ENCODE measurements around the gene CNIH4.

CNIH4 gene

DNA sequence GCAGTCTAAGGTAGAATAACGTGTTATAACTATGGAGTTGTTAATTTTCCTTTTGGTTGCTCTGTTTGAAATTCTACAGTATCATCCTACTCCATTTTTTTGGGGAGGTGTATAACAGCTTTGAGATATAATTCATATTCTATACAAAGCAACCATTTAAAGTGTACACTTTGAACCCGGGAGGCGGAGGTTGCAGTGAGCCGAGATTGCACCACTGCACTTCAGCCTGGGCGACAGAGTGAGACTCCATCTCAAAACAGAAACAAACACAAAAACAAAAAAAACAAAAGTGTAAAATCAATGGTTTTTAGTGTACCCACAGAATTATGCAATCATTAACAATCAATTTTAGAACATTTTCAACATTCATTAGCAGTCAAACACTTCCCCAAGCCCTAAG is 33.8 kb downstream of the CNIH4 start:
- TF ChIP-seq, protein P1, sequence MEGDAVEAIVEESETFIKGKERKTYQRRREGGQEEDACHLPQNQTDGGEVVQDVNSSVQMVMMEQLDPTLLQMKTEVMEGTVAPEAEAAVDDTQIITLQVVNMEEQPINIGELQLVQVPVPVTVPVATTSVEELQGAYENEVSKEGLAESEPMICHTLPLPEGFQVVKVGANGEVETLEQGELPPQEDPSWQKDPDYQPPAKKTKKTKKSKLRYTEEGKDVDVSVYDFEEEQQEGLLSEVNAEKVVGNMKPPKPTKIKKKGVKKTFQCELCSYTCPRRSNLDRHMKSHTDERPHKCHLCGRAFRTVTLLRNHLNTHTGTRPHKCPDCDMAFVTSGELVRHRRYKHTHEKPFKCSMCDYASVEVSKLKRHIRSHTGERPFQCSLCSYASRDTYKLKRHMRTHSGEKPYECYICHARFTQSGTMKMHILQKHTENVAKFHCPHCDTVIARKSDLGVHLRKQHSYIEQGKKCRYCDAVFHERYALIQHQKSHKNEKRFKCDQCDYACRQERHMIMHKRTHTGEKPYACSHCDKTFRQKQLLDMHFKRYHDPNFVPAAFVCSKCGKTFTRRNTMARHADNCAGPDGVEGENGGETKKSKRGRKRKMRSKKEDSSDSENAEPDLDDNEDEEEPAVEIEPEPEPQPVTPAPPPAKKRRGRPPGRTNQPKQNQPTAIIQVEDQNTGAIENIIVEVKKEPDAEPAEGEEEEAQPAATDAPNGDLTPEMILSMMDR (IDR thresholded peaks at IDR 0.05; ENCODE audit: low read depth, low read length): no peak
- TF ChIP-seq POLR2A (IDR thresholded peaks at IDR 0.05; ENCODE audit: extremely low read depth, insufficient read length) (no peak), MYC (IDR thresholded peaks at IDR 0.05; ENCODE audit: low read depth, low read length) (no peak)
- TF ChIP-seq, protein P2, sequence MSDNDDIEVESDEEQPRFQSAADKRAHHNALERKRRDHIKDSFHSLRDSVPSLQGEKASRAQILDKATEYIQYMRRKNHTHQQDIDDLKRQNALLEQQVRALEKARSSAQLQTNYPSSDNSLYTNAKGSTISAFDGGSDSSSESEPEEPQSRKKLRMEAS (IDR thresholded peaks at IDR 0.05; ENCODE audit: low read depth, low read length): no peak
- H3K4me3 ChIP-seq (ENCODE audit: low read depth, low read length): no peak overlapping the region
- DNase-seq (ENCODE audit: low read depth): no peak

DNA sequence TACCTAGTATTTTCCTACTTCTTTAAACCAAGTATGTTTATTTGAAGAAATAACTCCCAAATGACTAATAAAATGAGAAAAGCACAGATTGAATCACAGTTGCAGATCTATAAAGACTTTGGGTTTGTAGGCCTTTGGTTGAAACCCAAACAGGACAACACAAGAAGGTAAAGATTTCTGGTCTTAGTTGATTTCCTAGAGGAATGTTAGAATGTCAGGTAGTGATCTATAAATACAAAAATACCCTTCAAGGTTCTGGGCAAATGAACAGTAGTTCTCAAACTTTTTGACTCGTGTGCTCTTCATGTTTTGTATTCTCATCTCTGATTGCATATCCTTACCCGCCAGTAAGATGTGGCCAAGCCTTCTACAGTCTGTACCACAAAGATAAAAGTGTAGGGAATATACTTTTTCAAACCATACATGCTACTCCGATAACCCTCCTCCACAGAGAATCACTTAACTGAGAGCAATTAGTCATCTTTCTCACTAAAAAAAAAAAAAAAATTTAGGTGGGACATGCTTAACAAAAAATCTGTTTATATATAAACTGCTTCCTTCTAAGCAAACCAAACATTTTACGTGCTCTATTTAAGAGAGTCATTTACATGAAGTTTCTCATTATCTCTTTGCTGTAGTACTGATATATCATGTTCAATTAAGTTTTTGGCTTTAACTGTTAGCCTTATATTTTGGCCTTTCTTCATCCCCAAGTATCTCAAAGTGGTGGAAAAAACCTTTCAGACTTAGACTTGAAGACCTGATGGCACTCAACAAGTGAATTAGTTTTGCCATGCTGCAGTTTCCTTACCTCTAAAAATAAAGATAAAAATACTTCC is 36.0 kb downstream of the CNIH4 start:
- H3K4me3 ChIP-seq (ENCODE audit: low read depth, low read length): no peak overlapping the region
- TF ChIP-seq, protein P2 (IDR thresholded peaks at IDR 0.05; ENCODE audit: low read depth, low read length): no peak
- no peak for TF ChIP-seq MYC (IDR thresholded peaks at IDR 0.05; ENCODE audit: low read depth, low read length)
- TF ChIP-seq, protein P1 (IDR thresholded peaks at IDR 0.05; ENCODE audit: low read depth, low read length): no peak
- no peak for TF ChIP-seq POLR2A (IDR thresholded peaks at IDR 0.05; ENCODE audit: extremely low read depth, insufficient read length)
- DNase-seq (ENCODE audit: low read depth): no peak

DNA sequence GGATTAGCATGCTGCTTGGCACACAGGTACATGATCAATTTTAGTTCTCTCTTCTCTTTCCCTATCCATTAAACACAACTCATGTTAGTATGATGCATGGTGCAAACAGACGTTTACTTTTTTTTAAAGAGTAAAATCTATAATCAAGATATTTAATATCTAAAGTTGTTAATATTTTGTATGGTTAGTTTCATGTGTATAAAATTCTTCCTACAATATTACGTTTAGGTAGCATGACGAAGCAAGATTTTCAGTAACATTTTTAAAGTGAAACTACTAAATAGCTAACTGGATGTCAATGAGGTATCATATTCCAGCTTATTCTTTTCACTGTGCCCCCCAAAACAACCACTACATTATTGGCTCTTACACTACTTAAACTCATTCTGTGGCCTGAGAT is 36.6 kb downstream of the CNIH4 start:
- H3K4me3 ChIP-seq (ENCODE audit: low read depth, low read length): no peak overlapping the region
- no peak for TF ChIP-seq POLR2A (IDR thresholded peaks at IDR 0.05; ENCODE audit: extremely low read depth, insufficient read length)
- TF ChIP-seq, protein P2 (IDR thresholded peaks at IDR 0.05; ENCODE audit: low read depth, low read length): no peak
- no peak for DNase-seq (ENCODE audit: low read depth)

DNA sequence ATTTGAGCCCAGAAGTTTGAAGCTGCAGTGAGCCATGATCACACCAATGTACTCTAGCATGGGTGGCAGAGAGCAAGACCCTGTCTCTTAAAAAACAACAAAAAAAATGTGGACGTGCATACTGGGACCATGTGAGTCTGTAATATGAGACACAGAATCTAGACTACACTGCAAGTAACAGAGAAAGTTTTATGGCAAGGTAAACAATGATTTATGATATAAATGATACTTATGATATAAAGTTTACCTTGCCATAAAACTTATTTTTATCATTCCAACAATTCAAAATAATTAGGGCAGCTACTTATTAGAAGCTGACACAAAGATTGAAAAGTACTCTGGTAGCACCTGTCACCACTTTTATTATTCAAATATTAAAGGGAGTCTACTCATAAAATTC is 43.2 kb downstream of the CNIH4 start:
- DNase-seq (ENCODE audit: low read depth): no peak
- TF ChIP-seq, protein P1 (IDR thresholded peaks at IDR 0.05; ENCODE audit: low read depth, low read length): no peak
- TF ChIP-seq MYC (IDR thresholded peaks at IDR 0.05; ENCODE audit: low read depth, low read length): no peak
- TF ChIP-seq, protein P2 (IDR thresholded peaks at IDR 0.05; ENCODE audit: low read depth, low read length): no peak
- no peak for TF ChIP-seq POLR2A (IDR thresholded peaks at IDR 0.05; ENCODE audit: extremely low read depth, insufficient read length)
- no peak overlapping the region for H3K4me3 ChIP-seq (ENCODE audit: low read depth, low read length)

DNA sequence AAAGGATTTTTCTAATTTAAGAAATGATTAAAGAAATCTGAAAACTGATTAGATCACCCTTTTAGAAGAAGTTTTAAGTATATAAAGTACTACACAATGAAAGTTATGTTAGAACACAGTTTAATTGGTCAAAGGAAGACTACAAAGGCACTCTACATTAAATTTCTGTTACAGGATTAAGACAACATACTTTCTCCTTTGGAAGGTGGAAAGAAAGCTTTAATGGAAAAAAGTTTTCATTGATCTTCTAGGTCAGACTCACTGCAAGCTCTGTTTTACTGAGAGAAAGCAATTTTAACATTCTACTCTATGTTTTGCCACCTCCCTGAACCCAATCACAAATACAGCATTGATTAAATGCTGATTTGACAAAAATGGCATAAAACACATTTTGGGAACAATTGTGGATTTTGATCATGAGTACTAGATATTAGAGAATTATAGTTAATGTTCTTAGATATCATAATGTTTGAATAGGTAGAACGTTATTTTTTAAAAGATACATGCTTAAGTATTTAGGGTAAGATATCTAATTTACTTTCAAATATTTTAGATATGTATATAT is 45.9 kb downstream of the CNIH4 start:
- no peak for TF ChIP-seq MYC (IDR thresholded peaks at IDR 0.05; ENCODE audit: low read depth, low read length)
- TF ChIP-seq POLR2A (IDR thresholded peaks at IDR 0.05; ENCODE audit: extremely low read depth, insufficient read length): no peak
- TF ChIP-seq, protein P2 (IDR thresholded peaks at IDR 0.05; ENCODE audit: low read depth, low read length): no peak
- TF ChIP-seq, protein P1 (IDR thresholded peaks at IDR 0.05; ENCODE audit: low read depth, low read length): no peak
- DNase-seq (ENCODE audit: low read depth): no peak
- H3K4me3 ChIP-seq (ENCODE audit: low read depth, low read length): no peak overlapping the region
